Trophoblast cell (in vitro differentiated cells and primary cell): ENCODE data around the gene TRIM67.

ENCODE experiments used
- DNase-seq, 2 donors: peaks; one replicate each; pipeline ENCODE4 v3.0.0-alpha.2; 2016
- H2AFZ ChIP-seq: 2 replicates; pipeline ENCODE4 v1.6.1; 2013; ENCODE audit warnings: low read length, moderate library complexity, mild to moderate bottlenecking; ENCODE audit not compliant: insufficient read depth, poor library complexity
- H2AK5ac ChIP-seq: 2 replicates; pipeline ENCODE4 v1.6.1; 2013; ENCODE audit warnings: mild to moderate bottlenecking, low read length
- H2BK120ac ChIP-seq: 2 replicates; pipeline ENCODE4 v1.6.1; 2013; ENCODE audit warnings: low read length, mild to moderate bottlenecking, moderate library complexity; ENCODE audit not compliant: insufficient read depth, poor library complexity
- H2BK12ac ChIP-seq: 2 replicates; pipeline ENCODE4 v1.6.1; 2013; ENCODE audit warnings: mild to moderate bottlenecking, low read length, moderate library complexity
- H2BK5ac ChIP-seq: 2 replicates; pipeline ENCODE4 v1.6.1; 2013; ENCODE audit warnings: low read length, low read depth, moderate library complexity, mild to moderate bottlenecking; ENCODE audit not compliant: poor library complexity
- H3K14ac ChIP-seq: 2 replicates; pipeline ENCODE4 v1.6.1; 2013; ENCODE audit warnings: mild to moderate bottlenecking, low read length
- H3K18ac ChIP-seq: 2 replicates; pipeline ENCODE4 v1.6.1; 2013; ENCODE audit warnings: mild to moderate bottlenecking, low read length
- H3K23ac ChIP-seq: 2 replicates; pipeline ENCODE4 v1.6.1; 2013; ENCODE audit warnings: low read length
- H3K27ac ChIP-seq: 2 replicates; pipeline ENCODE4 v1.5.1; 2013; ENCODE audit warnings: low read depth, mild to moderate bottlenecking, inconsistent platforms, low read length, moderate library complexity
- H3K27me3 ChIP-seq: 2 replicates; pipeline ENCODE4 v1.6.1; 2013; ENCODE audit warnings: inconsistent platforms, mild to moderate bottlenecking, low read length, moderate library complexity; ENCODE audit not compliant: insufficient read depth
- H3K36me3 ChIP-seq, 2 experiments: 1 replicate in 1 of 2; 2 replicates in 1 of 2; pipeline ENCODE4 v1.6.1; 2013; ENCODE audit warnings: low read length in 2 of 2, mild to moderate bottlenecking in 2 of 2, moderate library complexity in 1 of 2; ENCODE audit not compliant: insufficient read depth in 2 of 2, control insufficient read depth in 1 of 2
- H3K4ac ChIP-seq: 2 replicates; pipeline ENCODE4 v1.6.1; 2013; ENCODE audit warnings: low read depth, mild to moderate bottlenecking, low read length, moderate library complexity
- H3K4me1 ChIP-seq, 2 experiments: 1 replicate in 1 of 2; 2 replicates in 1 of 2; pipeline ENCODE4 v1.6.1; 2013; ENCODE audit warnings: low read length in 2 of 2, mild to moderate bottlenecking in 2 of 2, moderate library complexity in 1 of 2; ENCODE audit not compliant: insufficient read depth in 2 of 2, control insufficient read depth in 1 of 2
- H3K4me2 ChIP-seq: 2 replicates; pipeline ENCODE4 v1.6.1; 2013; ENCODE audit warnings: inconsistent platforms, mild to moderate bottlenecking, low read length, moderate library complexity
- H3K4me3 ChIP-seq: 2 replicates; pipeline ENCODE4 v1.5.1; 2013; ENCODE audit warnings: mild to moderate bottlenecking, low read depth, low read length, inconsistent platforms
- H3K79me1 ChIP-seq: one replicate; pipeline ENCODE4 v1.6.1; 2013; ENCODE audit warnings: low read length
- H3K79me2 ChIP-seq: 2 replicates; pipeline ENCODE4 v1.6.1; 2013; ENCODE audit warnings: low read length, mild to moderate bottlenecking; ENCODE audit not compliant: control insufficient read depth, insufficient read depth, poor library complexity
- H3K9ac ChIP-seq: 2 replicates; pipeline ENCODE4 v1.6.1; 2013; ENCODE audit warnings: mild to moderate bottlenecking, low read length
- H3K9me3 ChIP-seq: 2 replicates; pipeline ENCODE4 v1.6.1; 2013; ENCODE audit warnings: low read depth, mild to moderate bottlenecking, control low read depth, inconsistent platforms, low read length; ENCODE audit not compliant: insufficient read depth
- H4K12ac ChIP-seq: 2 replicates; pipeline ENCODE4 v1.6.1; 2013; ENCODE audit warnings: low read depth, mild to moderate bottlenecking, low read length, moderate library complexity
- H4K8ac ChIP-seq: 2 replicates; pipeline ENCODE4 v1.6.1; 2013; ENCODE audit warnings: low read depth, mild to moderate bottlenecking, low read length, moderate library complexity
- H4K91ac ChIP-seq: one replicate; pipeline ENCODE4 v1.6.1; 2013; ENCODE audit warnings: low read depth, mild to moderate bottlenecking, low read length, moderate library complexity
- WGBS: extraction: QIAGEN DNeasy Blood & Tissue Kit; methylation state at CpG from one replicate; pipeline ENCODE4 v1.1.7; 2013; ENCODE audit warnings: missing lambda C conversion rate; ENCODE audit not compliant: insufficient read length, insufficient coverage; ENCODE audit errors: extremely low coverage; 5-methylcytosine and 5-hydroxymethylcytosine counted together

TRIM67 gene

DNA sequence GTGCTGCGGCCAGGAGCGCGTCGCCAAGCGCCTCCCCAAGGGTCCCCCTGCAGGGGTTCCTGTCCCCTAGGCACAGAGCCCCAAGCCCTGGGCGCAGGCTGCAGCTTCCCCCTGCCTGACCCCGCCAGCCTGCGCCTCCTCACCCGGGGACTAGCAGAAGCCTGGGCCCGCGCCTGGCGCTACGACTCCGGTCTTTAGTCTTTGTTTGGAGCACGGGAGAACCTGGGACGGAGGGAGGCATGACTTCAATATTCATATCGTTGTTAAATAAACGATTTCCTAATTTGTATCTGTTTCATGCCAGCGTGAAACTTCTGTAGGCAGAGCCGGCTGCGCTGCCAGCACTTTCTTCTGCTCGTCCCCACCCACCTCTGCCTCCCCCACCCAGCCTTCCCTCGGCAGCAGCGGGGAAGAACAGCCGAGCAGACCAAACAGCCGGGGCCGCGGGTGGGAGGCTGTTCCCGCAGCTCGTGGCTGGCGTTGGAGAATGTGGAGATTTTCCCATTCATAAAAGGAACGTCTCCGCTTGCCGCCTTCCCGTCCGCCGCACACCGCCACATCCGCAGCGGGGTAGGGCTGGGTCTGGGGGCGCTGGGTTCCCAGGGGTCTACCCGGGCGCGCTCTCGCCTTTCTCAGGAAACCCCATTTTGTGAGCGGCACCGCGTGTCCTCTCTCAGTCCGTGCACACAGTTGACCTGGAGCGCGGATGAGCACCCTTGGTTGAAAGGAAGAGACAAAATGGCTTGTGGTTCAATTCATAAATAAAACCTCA is 777 bp upstream of the TRIM67 start:
- Histone ChIP-seq H2BK5ac (no peak overlapping the region), H3K23ac (no peak overlapping the region)
- WGBS: no CpG with 5 or more reads among the region's 51 CpGs

GRCh38 chr1:231162297-231162969 is 575 bp downstream of the TRIM67 start:
- H3K4ac ChIP-seq: no peak overlapping the region
- no peak overlapping the region for H3K9ac ChIP-seq
- peaks cover 13 to 22% of the 10 kb centered on the region in 2 experiments for H3K4me1 ChIP-seq
- H4K12ac ChIP-seq: no peak overlapping the region
- no peak overlapping the region for H3K27ac ChIP-seq
- no peak overlapping the region for H2BK120ac ChIP-seq
- H3K4me3 ChIP-seq: peak overlapping the region; percentile 60
- no peak overlapping the region for H4K91ac ChIP-seq
- peak; percentile 58 to 68 for DNase-seq
- H2AK5ac ChIP-seq: no peak overlapping the region
- no peak overlapping the region for H4K8ac ChIP-seq
- H2BK12ac ChIP-seq: no peak overlapping the region
- H3K79me1 ChIP-seq: no peaks in the 10 kb centered on the region
- peaks cover 9% of the 10 kb centered on the region for H3K9me3 ChIP-seq
- H3K4me2 ChIP-seq: peak overlapping the region; percentile 76
- H3K27me3 ChIP-seq: peaks cover 40% of the 10 kb centered on the region
- H3K14ac ChIP-seq: no peak overlapping the region
- no peak overlapping the region for H2BK5ac ChIP-seq
- no CpG with 5 or more reads among the region's 71 CpGs for WGBS
- H2AFZ ChIP-seq: no peak overlapping the region
- no peaks in the 10 kb centered on the region for H3K36me3 ChIP-seq
- H3K79me2 ChIP-seq: no peaks in the 10 kb centered on the region
- no peak overlapping the region for H3K23ac ChIP-seq
- no peak overlapping the region for H3K18ac ChIP-seq

More for the DNA sequence above, 777 bp upstream of the TRIM67 start:
- Histone ChIP-seq H2AK5ac (no peak overlapping the region), H3K9ac (no peak overlapping the region), H4K91ac (no peak overlapping the region), H3K9me3 (peaks cover 9% of the 10 kb centered on the region), H3K36me3 (no peaks in the 10 kb centered on the region), H2BK120ac (no peak overlapping the region), H3K4ac (no peak overlapping the region), H3K18ac (no peak overlapping the region), H3K4me1 (peaks cover 13 to 22% of the 10 kb centered on the region in 2 experiments), H4K8ac (no peak overlapping the region), H3K14ac (no peak overlapping the region), H3K27ac (no peak overlapping the region), H3K79me2 (no peaks in the 10 kb centered on the region), H3K79me1 (no peaks in the 10 kb centered on the region), H3K27me3 (peaks cover 40% of the 10 kb centered on the region), H3K4me3 (no peak overlapping the region), H2AFZ (no peak overlapping the region), H4K12ac (no peak overlapping the region), H3K4me2 (peak overlapping the region; percentile 76), H2BK12ac (no peak overlapping the region)
- DNase-seq: no peak

- peak overlapping the region; percentile 37 for H3K4me3 ChIP-seq
- no peaks in the 10 kb centered on the region for H3K36me3 ChIP-seq
- H3K27ac ChIP-seq: no peak overlapping the region
- no peak overlapping the region for H3K14ac ChIP-seq
- H2BK12ac ChIP-seq: no peak overlapping the region
- H4K91ac ChIP-seq: no peak overlapping the region
- H3K79me1 ChIP-seq: no peaks in the 10 kb centered on the region
- H3K4ac ChIP-seq: no peak overlapping the region
- peak in 1 of 2 donors; percentile 34 for DNase-seq
- H3K9ac ChIP-seq: no peak overlapping the region
- no peak overlapping the region for H2AFZ ChIP-seq
- peaks cover 40% of the 10 kb centered on the region for H3K27me3 ChIP-seq
- no peak overlapping the region for H3K23ac ChIP-seq
- H3K4me2 ChIP-seq: peak overlapping the region; percentile 76
- H2AK5ac ChIP-seq: no peak overlapping the region
- peaks cover 9% of the 10 kb centered on the region for H3K9me3 ChIP-seq
- peaks cover 13 to 22% of the 10 kb centered on the region in 2 experiments for H3K4me1 ChIP-seq
- H4K8ac ChIP-seq: no peak overlapping the region
- H2BK5ac ChIP-seq: no peak overlapping the region
- no CpG with 5 or more reads among the region's 97 CpGs for WGBS
- H3K18ac ChIP-seq: no peak overlapping the region
- H3K79me2 ChIP-seq: no peaks in the 10 kb centered on the region
- H4K12ac ChIP-seq: no peak overlapping the region
- no peak overlapping the region for H2BK120ac ChIP-seq
Measured at GRCh38 chr1:231162970-231163829, 1.3 kb downstream of the TRIM67 start.

DNA sequence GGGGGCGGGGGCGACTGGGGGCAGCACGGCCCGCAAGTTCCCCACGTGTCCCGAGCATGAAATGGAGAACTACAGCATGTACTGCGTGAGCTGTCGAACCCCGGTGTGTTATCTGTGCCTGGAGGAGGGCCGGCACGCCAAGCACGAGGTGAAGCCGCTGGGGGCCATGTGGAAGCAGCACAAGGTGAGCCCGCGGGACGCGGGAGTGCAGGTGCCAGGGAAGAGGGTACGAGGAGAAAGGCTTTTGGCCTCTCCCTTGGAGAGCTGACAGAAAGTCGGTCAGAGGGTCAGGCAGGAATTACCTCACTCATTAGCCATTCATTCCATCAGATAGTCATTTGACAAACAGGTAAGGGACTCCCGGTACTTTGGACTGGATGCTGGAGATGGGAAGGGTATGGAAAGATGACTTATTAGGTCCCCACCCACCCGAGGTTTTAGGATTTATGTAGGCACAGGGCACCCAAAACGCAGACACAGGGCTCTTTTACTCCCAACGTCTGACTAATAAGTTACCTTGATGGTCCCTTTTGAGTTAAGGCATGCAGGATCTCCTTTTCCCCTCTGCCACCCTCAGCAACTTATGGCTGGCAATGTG is 2.1 kb downstream of the TRIM67 start:
- Histone ChIP-seq H3K27me3 (peaks cover 40% of the 10 kb centered on the region), H3K23ac (no peak overlapping the region)
- WGBS: no CpG with 5 or more reads among the region's 23 CpGs

More for the DNA sequence above, 2.1 kb downstream of the TRIM67 start:
- Histone ChIP-seq H2BK12ac (no peak overlapping the region), H4K8ac (no peak overlapping the region), H4K91ac (no peak overlapping the region), H4K12ac (no peak overlapping the region), H2AFZ (no peak overlapping the region), H3K27ac (no peak overlapping the region), H3K4me2 (no peak overlapping the region), H2AK5ac (no peak overlapping the region), H3K18ac (no peak overlapping the region), H3K4ac (no peak overlapping the region), H3K9me3 (peaks cover 9% of the 10 kb centered on the region), H3K14ac (no peak overlapping the region), H3K4me3 (no peak overlapping the region), H3K36me3 (no peaks in the 10 kb centered on the region), H3K79me2 (no peaks in the 10 kb centered on the region), H2BK120ac (no peak overlapping the region), H3K4me1 (peaks cover 13 to 22% of the 10 kb centered on the region in 2 experiments), H2BK5ac (no peak overlapping the region), H3K79me1 (no peaks in the 10 kb centered on the region), H3K9ac (no peak overlapping the region)
- DNase-seq: peak; percentile 47 to 73
